HEK293T (cell line): ENCODE results near the gene GLTP.

ENCODE experiments used
- CTCF ChIA-PET: fragments of 350-600 bp; formaldehyde crosslinking; extraction: SDS; loops from one replicate; lab custom pipeline; 2021; ENCODE audit warnings: antibody characterized with exemption, inconsistent platforms; lab: Yijun Ruan, JAX
- POLR2A ChIA-PET: fragments of 350-600 bp; formaldehyde crosslinking; extraction: SDS; loops from one replicate; lab custom pipeline; 2020; ENCODE audit warnings: antibody characterized with exemption, inconsistent platforms; lab: Yijun Ruan, JAX
- DNase-seq: peaks from one replicate; pipeline ENCODE4 v3.0.0; 2012; ENCODE audit warnings: mixed read lengths; ENCODE audit errors: extremely low spot score
- ARNT ChIP-seq: fragments of 450-650 bp; IDR thresholded peaks from 2 replicates; pipeline ENCODE4 v1.6.1; 2017; ENCODE audit warnings: mild to moderate bottlenecking
- BHLHE40 ChIP-seq: fragments of 450-650 bp; IDR thresholded peaks from 2 replicates; pipeline ENCODE4 v1.6.1; 2016; ENCODE audit warnings: mild to moderate bottlenecking, moderate library complexity, borderline replicate concordance
- CTBP1 ChIP-seq: fragments of 450-650 bp; IDR thresholded peaks from 2 replicates; pipeline ENCODE4 v1.6.1; 2016; ENCODE audit warnings: borderline replicate concordance
- ELF4 ChIP-seq: fragments of 450-650 bp; IDR thresholded peaks from 2 replicates; pipeline ENCODE4 v1.6.1; 2017; ENCODE audit warnings: antibody characterized with exemption
- FOXA1 ChIP-seq: fragments of 450-650 bp; IDR thresholded peaks from 2 replicates; pipeline ENCODE4 v1.6.1; 2016; ENCODE audit warnings: mild to moderate bottlenecking
- FOXK2 ChIP-seq: fragments of 450-650 bp; IDR thresholded peaks from 2 replicates; pipeline ENCODE4 v1.6.1; 2016; ENCODE audit warnings: mild to moderate bottlenecking
- FOXM1 ChIP-seq: fragments of 450-650 bp; IDR thresholded peaks from 2 replicates; pipeline ENCODE4 v1.6.1; 2017; ENCODE audit warnings: mild to moderate bottlenecking, borderline replicate concordance
- HDGF ChIP-seq: fragments of 450-650 bp; IDR thresholded peaks from 2 replicates; pipeline ENCODE4 v1.6.1; 2017; ENCODE audit warnings: antibody characterized with exemption, borderline replicate concordance
- L3MBTL2 ChIP-seq: fragments of 450-650 bp; conservative IDR thresholded peaks from 2 replicates; pipeline ENCODE4 v1.6.1; 2016; ENCODE audit warnings: mild to moderate bottlenecking
- LEF1 ChIP-seq: fragments of 450-650 bp; IDR thresholded peaks from 2 replicates; pipeline ENCODE4 v1.6.1; 2017; ENCODE audit warnings: mild to moderate bottlenecking, borderline replicate concordance
- NFRKB ChIP-seq: fragments of 450-650 bp; IDR thresholded peaks from 2 replicates; pipeline ENCODE4 v1.6.1; 2016; ENCODE audit warnings: mild to moderate bottlenecking, moderate library complexity
- SP1 ChIP-seq: fragments of 450-650 bp; IDR thresholded peaks from 2 replicates; pipeline ENCODE4 v1.6.1; 2017
- SUZ12 ChIP-seq: fragments of 450-650 bp; IDR thresholded peaks from 2 replicates; pipeline ENCODE4 v1.6.1; 2016; ENCODE audit warnings: mild to moderate bottlenecking
- TARDBP ChIP-seq: fragments of 450-650 bp; IDR thresholded peaks from 2 replicates; pipeline ENCODE4 v1.6.1; 2016
- ZNF384 ChIP-seq: fragments of 450-650 bp; IDR thresholded peaks from 2 replicates; pipeline ENCODE4 v1.6.1; 2016
- TF ChIP-seq, protein P1 (sequence below): fragments of 450-650 bp; IDR thresholded peaks from 2 replicates; pipeline ENCODE4 v1.6.1; 2016

GLTP gene

DNA sequence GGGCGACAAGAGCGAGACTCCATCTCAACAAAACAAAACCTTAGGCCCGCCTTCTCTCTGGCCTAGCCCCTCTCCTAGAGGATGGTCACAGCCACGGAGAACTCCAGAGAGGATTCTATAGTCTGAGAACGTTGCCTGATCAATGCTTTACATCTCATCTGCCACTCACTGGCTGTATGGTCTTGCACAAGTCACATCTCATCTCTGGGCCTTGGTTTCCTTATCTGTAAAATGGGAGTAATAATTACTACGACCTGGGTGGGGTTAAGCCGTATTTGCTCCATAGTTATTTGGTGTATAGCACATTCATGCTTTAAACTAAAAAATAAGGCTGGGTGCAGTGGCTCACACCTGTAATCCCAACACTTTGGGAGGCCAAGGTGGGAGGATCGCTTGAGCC lies 55.6 kb downstream of the GLTP start:
- CTCF ChIA-PET: interaction anchor here (0.7 kb wide), 1 partner anchor 19 kb away, joined by 4 read pairs; no protein-coding TSS in a partner anchor
- TF ChIP-seq SP1 (no peak), CTBP1 (no peak), BHLHE40 (no peak), HDGF (no peak), FOXM1 (no peak), SUZ12 (no peak)
- DNase-seq: no peak
- POLR2A ChIA-PET: no interaction called here

DNA sequence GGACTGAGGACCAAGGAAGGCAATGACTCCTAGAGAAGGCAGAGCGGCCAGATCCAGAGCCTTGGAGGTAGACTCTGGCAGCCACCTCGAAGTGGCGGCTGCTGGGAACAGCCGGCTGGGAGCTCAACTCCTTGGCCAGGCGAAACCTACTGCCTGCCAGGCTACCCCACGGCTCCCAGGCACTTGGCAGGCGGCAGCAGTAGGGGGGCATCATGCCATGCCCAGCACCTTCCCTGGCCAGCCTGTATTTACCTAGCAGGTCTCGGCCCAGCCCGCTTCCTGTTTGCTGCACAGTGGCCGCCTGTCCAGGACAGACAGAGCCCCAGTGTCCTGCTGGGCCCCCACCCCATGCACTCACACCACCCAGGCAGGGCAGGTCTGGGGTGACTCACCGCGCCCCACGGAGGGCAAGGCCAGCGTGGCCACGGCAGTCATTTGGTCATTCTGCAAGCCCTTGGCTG lies 57.4 kb downstream of the GLTP start:
- POLR2A ChIA-PET: no interaction called here
- DNase-seq: no peak
- CTCF ChIA-PET: interaction anchor here (0.6 to 1.3 kb wide), 2 partner anchors 16 to 22 kb away, joined by 3 to 5 read pairs; no protein-coding TSS in a partner anchor
- no peak for TF ChIP-seq TARDBP

GRCh38 chr12:109822416-109822815 lies 57.9 kb downstream of the GLTP start:
- POLR2A ChIA-PET: no interaction called here
- CTCF ChIA-PET: interaction anchor here (0.6 to 1.3 kb wide), 2 partner anchors 15 to 23 kb away, joined by 3 to 5 read pairs; no protein-coding TSS in a partner anchor
- DNase-seq: no peak
- TF ChIP-seq BHLHE40: no peak
- TF ChIP-seq, protein P1, sequence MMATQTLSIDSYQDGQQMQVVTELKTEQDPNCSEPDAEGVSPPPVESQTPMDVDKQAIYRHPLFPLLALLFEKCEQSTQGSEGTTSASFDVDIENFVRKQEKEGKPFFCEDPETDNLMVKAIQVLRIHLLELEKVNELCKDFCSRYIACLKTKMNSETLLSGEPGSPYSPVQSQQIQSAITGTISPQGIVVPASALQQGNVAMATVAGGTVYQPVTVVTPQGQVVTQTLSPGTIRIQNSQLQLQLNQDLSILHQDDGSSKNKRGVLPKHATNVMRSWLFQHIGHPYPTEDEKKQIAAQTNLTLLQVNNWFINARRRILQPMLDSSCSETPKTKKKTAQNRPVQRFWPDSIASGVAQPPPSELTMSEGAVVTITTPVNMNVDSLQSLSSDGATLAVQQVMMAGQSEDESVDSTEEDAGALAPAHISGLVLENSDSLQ: no peak
- no peak for TF ChIP-seq SUZ12
- no peak for TF ChIP-seq FOXK2
- no peak for TF ChIP-seq LEF1
- no peak for TF ChIP-seq ARNT
- no peak for TF ChIP-seq ELF4
- TF ChIP-seq ZNF384: no peak

- no peak for DNase-seq
- no peak for TF ChIP-seq BHLHE40
- no peak for TF ChIP-seq ELF4
- no peak for TF ChIP-seq SUZ12
- TF ChIP-seq CTBP1: no peak
- no peak for TF ChIP-seq SP1
- no peak for TF ChIP-seq TARDBP
- no peak for TF ChIP-seq ZNF384
- ChIA-PET POLR2A (no interaction called here), CTCF (interaction anchor here (1.3 kb wide), 1 partner anchor 23 kb away, joined by 5 read pairs; no protein-coding TSS in a partner anchor)
Observed at GRCh38 chr12:109821968-109822367, 58.4 kb downstream of the GLTP start.

GRCh38 chr12:109820816-109821381 lies 59.4 kb downstream of the GLTP start:
- CTCF ChIA-PET: no interaction called here
- no peak for TF ChIP-seq BHLHE40
- no peak for TF ChIP-seq LEF1
- TF ChIP-seq ELF4: no peak
- no peak for TF ChIP-seq ARNT
- TF ChIP-seq, protein P1: no peak
- no peak for TF ChIP-seq FOXK2
- no peak for TF ChIP-seq CTBP1
- no peak for TF ChIP-seq L3MBTL2
- no peak for TF ChIP-seq NFRKB
- no peak for TF ChIP-seq SUZ12
- no peak for TF ChIP-seq SP1
- no peak for TF ChIP-seq FOXM1
- no peak for TF ChIP-seq TARDBP
- no peak for DNase-seq
- POLR2A ChIA-PET: no interaction called here

DNA sequence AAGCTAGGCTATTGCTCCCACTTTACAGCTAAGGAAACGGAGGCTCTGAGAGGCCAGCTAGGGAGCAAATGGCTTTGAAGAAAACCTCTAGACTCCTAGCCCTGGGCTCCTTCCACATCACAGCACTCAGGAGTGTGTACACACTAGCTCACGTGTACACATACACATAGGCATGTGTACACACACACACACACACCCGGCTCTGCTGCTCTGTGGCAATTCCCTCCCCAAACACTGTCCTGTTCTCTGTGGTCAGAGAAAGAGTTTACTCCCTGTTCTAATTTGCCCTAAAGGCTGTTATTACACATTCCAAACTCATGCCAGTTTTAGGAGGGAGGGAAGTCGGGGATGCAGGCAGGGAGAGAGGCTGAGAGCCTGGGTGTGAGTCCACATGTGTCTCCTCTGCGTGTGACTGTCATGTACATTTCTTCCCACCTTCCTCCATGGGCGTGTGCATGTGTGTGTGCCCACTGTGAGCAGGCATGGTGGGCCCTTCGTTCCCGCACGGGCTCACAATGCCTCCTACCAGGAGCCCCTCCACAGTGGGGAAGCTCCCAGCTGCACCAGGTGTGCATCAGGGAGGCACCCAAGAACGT lies 61.3 kb downstream of the GLTP start:
- no peak for TF ChIP-seq ELF4
- no peak for TF ChIP-seq NFRKB
- no peak for TF ChIP-seq LEF1
- no peak for TF ChIP-seq BHLHE40
- no peak for TF ChIP-seq FOXA1
- ChIA-PET CTCF (interaction anchor here (0.6 kb wide), 1 partner anchor 321 kb away, joined by 3 read pairs; no protein-coding TSS in a partner anchor), POLR2A (no interaction called here)
- DNase-seq: no peak

GRCh38 chr12:109818253-109818652 lies 62.1 kb downstream of the GLTP start:
- no peak for DNase-seq
- no peak for TF ChIP-seq ELF4
- no peak for TF ChIP-seq FOXM1
- TF ChIP-seq SUZ12: no peak
- TF ChIP-seq TARDBP: no peak
- TF ChIP-seq SP1: no peak
- TF ChIP-seq, protein P1: no peak
- no peak for TF ChIP-seq BHLHE40
- TF ChIP-seq HDGF: no peak
- TF ChIP-seq FOXA1: no peak
- no peak for TF ChIP-seq ARNT
- no peak for TF ChIP-seq NFRKB
- TF ChIP-seq FOXK2: no peak
- no peak for TF ChIP-seq LEF1
- no peak for TF ChIP-seq L3MBTL2
- POLR2A ChIA-PET: no interaction called here
- CTCF ChIA-PET: no interaction called here
